HG02623 (cell line): ENCODE measurements around the gene GALNT17.

Source experiments
- ATAC-seq: cut with Tn5 transposase; IDR thresholded peaks from one replicate; pipeline ENCODE4 v1.9.1; 2021; ENCODE audit warnings: moderate library complexity; ENCODE audit not compliant: unreplicated experiment

The GALNT17 gene

DNA sequence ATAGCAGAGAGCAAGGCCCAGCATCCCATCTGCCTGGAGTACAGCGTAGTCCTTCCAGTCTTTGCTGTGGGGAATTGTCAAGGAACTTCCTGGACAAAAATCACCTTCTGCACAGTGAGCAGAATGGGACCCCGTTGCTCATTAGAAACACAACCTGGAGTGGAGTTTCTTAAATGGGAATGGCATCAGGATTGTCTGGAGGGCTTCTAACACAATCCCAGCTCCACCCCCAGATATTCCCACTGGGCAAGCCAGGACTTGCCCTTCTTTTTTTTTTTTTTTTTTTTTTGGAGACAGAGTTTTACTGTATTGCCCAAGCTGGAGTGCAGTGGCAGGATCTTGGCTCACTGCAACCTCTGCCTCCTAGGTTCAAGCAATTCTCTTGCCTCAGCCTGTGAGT lies 356.4 kb downstream of the GALNT17 start:
- no peak for ATAC-seq

DNA sequence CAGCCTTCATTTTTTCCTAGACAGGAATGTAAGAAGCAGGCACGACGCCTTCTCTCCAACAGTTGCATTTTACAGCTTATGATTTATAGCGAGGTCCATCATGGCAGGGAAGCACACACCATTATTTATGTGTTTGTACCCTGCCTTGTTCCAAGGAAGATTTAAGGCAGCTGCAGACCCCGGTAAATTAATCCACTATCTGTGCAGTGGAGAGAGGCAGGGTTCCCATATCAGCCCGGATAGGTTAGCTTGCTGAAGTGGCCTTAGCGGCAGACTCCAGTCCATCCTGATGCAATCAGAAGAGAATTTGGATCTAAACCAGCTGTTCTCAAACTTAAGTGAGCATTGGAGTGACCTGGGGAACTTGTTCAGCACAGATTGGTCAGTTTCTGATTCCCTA lies 359.4 kb downstream of the GALNT17 start:
- no peak for ATAC-seq

DNA sequence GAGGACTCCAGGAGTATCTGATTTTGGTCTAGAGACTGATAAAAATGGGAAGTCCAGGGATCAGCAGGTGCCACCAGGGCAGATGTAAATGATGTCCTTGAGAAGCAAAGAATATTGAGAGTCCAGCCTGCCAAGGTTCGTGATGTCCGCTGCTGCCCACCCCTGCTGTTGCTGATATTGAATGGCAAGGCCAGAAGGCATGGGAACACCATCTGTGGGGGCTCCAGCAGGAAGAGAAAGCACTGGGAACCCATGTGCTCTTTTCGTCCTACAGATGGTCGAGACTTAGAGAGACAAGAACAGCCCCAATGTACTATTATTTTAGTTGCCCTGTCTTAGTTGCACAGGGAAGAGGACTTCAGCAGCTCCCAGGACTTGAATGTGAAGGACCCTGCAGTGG lies 363.9 kb downstream of the GALNT17 start:
- no peak for ATAC-seq

DNA sequence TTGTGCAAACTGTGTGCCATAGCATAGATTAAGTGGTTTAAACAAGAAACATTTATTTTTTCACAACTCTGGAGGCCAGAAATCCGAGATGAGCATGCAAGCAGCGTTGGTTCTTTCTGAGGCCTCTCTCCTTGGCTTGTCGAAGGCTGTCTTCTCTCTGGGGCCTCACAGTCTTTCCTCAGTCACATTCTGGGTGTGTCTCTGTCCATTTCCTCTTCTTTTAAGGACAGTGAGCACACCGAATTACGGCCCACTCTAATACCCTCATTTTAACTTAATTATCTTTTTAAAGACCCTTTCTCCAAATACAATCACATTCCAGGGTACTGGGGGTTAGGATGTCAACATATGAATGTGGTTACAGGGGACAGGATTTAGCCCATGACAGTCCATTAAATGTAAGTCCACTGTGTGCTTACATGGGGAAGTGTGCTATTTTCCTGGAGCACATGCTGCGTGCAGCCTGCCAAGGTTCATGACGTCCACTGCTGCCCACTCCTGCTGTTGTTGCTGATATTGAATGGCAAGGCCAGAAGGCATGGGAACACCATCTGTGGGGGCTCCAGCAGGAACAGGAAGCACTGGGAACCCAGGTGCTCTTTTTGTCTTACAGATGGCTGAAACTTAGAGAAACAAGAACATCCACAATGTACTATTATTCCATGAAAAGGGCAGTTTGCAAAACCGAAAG lies 365.5 kb downstream of the GALNT17 start:
- no peak for ATAC-seq

DNA sequence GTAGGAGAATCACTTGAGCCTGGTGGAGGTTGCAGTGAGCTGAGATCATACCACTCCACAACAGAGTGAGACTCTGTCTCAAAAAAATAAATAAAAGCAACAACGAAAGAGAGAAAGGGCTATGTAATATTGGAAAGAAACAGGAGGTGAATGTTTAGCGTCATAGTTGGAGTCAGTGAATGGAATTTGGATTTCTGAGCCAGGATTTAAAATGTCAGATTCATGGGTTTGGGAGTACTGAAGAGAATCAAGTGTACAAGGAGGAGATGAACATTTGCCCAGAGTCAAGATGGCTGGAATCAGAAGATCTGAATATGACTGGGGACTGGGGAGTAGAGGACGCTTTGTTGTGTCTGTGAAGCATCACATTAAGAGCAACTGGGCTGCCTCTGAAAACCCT lies 366.4 kb downstream of the GALNT17 start:
- no peak for ATAC-seq

DNA sequence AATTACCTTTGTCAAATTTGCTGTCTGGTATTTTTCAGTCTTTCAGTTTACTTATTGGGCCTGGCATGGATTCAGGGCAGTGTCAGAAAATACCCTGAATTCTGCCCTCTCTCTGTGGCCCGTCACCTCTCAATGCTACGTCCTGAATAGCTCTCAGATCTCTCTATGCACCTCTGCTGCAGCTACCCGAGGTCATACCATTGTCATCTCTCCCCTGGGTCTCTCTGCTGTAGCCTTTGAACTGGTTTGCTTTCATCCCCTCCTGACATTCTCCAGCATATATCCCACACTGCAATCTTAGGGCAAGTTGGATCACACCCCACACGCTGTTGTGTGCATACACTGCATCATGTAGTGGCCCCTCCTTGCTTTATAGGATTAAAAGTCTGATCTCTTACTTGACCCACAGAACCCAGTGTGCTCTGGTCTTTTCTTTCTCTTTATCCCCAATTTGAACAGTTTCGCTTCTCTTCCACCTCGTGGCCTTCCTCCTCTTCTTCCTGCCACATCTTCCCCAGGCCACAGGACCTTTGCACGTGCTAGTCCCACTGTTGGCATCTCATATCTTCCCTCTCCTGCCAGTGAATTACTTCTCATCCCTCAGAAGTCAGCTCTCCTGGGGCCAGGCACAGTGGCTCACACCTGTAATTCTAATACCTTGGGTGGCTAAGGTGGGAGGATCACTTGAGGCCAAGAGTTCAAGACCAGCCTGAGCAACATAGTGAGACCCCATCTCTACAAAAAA lies 372.9 kb downstream of the GALNT17 start:
- ATAC-seq = no peak

DNA sequence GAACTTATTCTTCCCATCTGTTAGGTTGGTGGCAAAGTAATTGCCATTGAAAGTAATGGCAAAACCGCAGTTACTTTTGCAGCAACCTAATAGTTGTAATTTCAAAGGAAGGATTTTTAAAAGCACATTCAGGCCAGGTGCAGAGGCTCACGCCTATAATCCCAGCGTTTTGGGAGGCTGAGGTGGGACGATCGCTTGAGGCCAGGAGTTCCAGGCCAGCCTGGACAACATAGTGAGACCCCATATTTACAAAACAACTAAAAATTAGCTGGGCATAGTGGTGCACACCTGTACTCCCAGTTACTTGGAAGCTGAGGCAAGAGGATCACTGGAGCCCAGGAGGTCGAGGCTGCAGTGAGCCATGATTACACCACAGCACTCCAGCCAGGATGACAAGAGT lies 374.9 kb downstream of the GALNT17 start:
- ATAC-seq = no peak

DNA sequence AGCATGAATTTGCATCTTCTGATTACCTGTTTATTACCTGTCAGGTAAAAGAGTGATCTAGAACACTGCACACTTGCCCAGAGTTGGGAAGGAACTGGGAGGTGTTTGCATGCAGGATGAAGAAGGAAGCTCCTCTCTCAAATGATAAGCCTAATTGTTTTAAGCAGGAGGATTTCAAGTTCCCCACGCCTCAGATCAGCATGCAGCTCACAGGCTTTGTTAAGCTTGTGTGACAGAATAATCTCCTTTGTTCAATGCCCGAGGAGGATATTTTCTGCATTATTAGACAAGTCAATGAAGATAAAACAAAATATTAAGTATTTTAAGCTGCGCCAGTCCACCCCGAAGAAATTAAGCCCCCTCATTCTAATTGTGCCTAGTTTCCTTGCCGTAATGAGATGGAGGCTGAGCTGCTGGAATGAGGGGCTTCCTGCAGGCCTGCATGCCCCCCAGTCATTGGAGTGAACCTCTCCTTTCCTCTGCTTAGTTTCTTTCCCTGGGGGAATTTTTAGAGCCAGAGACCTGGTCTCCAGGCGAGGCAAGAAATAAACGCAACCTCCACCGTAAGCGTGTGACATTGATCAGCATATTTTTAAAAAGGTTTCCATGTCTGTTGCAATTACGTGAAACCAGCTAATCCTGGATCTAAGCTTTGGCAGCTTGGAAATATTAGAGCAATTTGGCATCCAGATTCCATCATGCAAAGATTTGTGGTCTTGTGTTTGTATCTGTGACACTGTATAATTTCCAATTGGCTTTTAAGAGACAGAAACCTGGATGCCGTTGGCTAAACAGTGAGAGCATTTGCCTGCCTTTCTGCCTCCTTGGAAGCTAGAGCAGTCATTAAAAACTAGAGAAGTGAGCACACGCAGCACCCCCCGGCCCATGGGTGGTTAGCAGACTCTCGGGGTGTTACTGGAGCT lies 376.0 kb downstream of the GALNT17 start:
- ATAC-seq = no peak

DNA sequence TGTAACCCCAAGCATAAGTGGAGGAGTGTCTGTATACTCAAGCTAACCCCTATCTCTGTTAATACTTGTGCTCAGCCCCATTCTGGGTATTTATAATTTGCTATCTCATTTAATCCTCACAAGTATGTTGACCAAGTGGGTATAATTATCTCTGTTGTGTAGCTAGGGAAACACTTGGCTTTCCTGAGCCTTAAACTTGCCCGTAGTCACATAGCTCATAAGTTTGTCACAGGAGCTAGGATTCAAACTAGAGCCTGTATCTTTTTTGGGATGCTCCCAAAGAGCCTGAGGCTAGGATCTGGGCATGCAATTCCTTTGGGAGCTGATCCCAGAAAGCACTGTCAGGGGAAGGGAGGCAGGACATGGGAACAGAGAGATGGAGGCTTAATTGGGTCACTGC lies 377.4 kb downstream of the GALNT17 start:
- ATAC-seq = no peak

DNA sequence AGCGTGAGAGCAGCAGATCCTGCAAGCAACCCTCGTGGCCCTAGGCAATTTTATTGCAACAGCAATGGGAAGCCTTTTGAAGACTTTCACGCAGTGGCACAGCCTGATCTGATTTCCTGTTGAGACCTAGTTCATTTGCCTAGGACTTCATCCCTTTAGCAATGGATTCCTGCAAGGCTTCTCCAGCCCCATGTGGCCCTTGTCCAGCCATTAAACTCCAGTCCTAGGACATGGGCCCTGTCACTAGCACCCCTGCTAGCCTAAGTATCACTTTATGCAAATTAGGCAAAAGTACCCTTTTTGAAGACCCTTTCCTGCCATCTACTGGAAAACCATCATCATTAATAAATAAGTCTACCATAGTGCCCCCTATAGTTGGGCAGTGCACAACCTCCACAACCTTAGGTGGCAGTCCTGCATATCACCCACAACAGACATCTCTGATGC lies 379.4 kb downstream of the GALNT17 start:
- ATAC-seq = no peak

DNA sequence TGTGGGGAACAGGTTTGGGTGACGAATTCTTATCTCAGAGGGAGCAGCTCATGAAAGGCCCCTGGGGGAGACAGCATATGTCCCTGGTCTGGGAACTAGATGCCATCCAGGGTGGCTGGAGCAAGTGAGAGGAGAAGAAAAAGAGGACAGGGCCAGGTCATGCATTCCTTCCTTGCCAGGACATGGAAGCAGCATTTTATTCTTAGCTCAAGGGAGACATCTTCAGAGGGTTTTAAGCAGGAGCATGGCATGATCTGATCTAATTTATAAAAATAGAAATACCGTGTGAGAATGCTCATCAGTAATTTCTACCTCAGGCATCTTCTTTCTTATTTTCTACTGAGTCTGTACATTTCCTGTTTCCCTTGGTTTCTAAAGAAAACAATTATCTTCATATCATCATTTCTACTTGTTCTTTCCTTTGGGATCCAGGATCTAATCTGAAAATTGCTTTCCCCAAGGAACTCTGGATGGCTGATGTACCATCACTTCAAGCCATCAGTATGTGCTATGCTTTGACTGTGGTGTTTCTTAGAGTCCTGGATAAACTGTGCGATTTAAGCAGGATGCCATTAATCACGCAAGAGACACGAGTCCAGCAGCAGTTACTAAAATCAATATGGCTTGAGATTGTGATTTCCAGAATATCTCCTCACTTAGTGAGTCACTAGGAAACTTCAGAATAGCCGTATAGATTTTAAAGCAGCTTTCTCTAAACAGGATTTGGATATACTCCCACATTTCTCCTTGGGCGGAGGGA lies 386.2 kb downstream of the GALNT17 start:
- no peak for ATAC-seq

DNA sequence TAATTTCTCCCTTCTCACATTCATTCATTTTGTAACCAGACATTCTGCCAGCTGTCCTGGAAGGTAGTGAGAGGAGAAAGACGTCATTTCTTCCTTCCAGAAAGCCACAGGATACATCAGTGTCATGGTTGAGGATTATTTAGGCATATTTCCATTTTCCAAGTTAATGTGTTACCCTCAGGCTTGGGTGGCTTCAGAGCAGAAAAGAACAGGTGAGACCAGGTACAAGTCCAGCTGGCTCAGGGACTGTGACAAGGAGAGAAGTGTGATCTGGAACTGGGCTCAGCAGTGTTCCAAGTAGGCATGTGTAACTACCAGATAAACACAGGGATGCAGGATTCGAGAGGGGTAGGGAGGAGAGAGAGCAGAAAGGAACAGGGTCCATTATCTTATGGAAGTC lies 386.9 kb downstream of the GALNT17 start:
- ATAC-seq = no peak

DNA sequence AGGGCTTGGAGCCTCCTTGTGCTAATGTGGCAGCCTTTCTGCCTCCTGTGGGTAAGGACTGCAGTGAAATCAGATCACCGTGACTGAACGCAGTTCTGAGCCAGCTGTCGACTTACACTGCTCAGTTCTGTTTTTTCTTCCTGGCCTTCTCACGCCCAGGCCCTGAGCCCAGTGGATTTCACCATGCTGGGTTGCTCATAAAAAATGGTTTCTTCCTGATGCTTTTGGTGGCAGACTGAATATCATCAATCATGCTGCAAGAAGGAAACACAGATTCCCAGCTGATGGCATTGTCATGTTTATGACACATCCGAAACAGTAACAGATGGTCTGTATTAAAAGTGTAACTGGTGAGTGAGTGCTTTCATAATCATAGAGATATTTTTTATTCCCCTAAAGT lies 389.6 kb downstream of the GALNT17 start:
- ATAC-seq = no peak

DNA sequence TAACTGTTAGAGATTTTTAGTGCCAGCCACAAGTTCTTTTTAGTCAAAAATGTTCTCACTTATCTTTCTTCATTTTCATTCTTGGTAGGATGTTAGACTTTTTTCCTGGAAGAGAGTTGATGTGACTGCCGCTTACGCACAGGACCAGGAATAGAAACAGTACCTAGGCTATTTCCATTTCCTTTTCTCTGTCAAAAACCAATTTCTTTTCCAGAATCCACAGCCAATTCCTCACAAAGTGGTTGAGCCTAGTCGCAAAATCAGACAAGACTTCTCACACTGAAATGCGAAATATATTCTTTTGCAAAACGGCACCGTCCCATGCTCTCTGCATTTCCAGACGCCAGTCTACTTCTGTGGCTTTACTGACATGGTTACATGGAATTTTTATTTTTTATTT lies 394.2 kb downstream of the GALNT17 start:
- no peak for ATAC-seq

DNA sequence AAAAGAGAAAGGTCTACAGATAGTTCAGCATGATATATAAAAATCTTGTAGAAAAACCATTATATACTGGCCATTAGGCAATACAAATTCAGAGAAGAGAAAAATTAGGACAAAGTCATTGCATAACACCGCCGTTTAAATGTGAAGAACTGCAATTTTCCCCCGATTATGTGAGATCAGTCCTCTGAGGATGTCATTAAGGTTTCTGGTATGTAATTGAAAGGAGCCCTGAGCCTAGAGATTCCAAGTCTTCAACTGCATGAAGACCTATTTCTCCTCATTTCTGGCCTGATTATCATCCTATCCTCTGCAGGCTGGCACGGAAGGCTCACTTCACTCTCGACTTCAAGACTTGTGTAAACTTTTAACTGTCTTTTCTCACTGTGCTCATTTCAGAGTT lies 395.3 kb downstream of the GALNT17 start:
- no peak for ATAC-seq

DNA sequence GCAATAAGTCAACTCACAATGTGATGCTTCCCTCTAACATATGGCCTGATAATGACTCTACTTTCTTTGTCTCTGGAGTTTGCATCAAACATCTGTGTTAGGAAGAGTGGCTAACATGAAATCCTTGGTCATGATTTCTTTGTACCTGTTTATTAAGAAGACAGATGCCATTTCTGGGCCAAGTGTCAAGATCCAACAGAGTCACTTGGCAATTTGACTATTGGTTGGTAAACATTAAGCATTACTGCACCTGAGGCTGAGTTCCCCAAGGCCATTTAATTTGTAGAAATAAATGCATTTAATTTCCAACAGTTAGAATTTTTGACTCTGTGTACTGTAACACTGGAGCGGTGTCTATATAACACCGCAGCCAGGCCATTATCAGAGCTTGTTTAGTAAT lies 403.7 kb downstream of the GALNT17 start:
- ATAC-seq = no peak

DNA sequence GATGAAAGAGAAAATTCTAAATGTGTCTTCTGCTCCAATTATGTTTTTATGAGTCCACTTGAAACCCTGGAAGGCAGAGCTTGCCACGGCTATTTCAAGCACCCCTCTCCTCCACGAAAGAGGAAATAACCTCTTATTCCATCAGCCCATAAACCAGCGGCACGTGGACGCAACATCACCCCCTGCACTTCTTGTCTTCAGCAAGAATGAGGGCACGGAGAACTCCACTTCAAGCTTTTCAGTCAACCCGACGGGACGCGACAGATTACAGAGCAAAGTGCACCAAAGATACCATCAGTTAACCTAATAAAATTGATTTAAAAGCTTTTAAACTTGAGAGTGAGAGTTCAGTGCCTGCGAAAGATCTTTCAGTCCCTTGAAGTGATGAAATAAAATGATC lies 406.3 kb downstream of the GALNT17 start:
- ATAC-seq = no peak

DNA sequence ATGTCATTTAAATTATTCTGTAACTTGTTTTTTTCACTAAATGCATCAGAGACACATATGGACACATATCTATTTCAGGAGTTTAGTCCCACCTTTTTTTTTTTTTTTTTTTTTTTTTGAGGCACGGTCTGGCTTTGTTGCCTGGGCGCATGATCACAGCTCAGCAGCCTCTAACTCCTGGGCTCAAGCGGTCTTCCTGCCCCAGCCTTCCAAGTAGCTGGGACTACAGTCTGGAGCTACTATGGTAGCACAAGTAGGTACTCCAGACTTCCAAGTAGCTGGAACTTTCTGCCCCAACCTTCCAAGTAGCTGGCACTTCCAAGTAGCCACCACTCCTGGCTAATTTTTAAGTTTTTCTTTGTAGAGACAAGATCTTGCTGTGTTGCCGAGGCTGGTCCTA lies 407.7 kb downstream of the GALNT17 start:
- ATAC-seq = no peak

DNA sequence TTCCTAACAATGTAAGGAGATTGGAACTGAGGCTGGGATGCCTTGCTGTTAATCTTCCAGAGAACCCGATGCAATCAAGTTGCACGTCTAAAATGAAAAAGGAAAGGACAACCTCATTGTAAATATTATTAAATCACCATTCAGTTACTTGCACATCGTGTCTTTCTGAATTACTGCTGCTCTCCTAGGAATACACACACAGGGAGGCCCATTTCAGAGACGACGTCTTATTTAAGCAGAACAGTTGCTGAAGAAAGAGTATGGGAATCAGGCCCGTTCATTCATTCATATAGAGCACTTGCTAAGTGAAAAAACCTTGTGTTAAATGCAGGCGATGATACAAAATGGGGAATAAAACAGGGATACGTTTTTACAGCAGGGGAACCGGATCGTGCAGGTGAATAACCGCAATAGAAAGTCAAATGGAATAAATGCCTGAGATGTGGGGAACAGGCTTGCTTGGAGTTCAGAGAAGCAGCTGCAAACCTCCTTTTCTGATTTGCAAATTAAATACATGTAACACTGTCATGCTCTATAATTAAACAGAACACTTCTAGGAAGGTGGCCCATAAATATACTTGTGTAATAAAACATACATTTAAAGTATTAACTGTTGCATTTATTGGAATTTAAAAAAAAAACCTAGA lies 409.9 kb downstream of the GALNT17 start:
- no peak for ATAC-seq

DNA sequence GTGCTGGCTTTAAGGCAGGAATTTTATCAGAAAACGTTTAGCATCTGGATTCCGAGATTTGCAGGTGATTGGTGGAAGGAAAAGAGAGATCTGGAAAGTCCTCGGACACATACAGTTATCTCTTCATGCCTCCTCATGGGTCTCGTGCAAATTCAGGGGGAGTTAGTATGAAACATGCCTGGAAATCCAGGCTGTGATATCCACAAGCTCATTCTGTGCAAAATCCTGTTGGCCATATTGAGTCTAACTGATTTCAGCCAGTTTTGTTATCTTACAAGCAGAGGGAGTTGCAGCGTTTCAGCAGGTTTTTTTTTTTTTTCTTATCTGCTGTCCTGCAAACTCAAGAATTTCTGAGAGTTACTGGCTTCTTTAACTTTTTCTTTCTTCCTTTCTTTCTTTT lies 411.5 kb downstream of the GALNT17 start:
- no peak for ATAC-seq
